Neutrophil (primary cell): ENCODE results near the gene CSGALNACT2.

Experiments used
- H3K27ac ChIP-seq: fragments of 200-600 bp; sonication (generic); 2 replicates; pipeline ENCODE4 v1.5.1; 2016; ENCODE audit warnings: mild to moderate bottlenecking, moderate library complexity
- H3K27me3 ChIP-seq: fragments of 200-600 bp; sonication (generic); 2 replicates; pipeline ENCODE4 v1.6.0; 2016; ENCODE audit warnings: mild to moderate bottlenecking
- H3K36me3 ChIP-seq: fragments of 200-600 bp; sonication (generic); 2 replicates; pipeline ENCODE4 v1.5.1; 2017
- H3K4me1 ChIP-seq, 2 experiments: fragments of 200-600 bp in 1 of 2; sonication (generic) in 1 of 2; 1 replicate in 1 of 2; 2 replicates in 1 of 2; pipeline versions ENCODE4 v1.5.1 to v1.6.1; 2013 to 2016; ENCODE audit warnings: low read depth in 1 of 2, low read length in 1 of 2, mild to moderate bottlenecking in 1 of 2, moderate library complexity in 1 of 2; ENCODE audit not compliant: control insufficient read depth in 1 of 2, insufficient read depth in 1 of 2
- H3K4me3 ChIP-seq, 2 experiments: fragments of 200-600 bp in 1 of 2; sonication (generic) in 1 of 2; 1 replicate in 1 of 2; 2 replicates in 1 of 2; pipeline ENCODE4 v1.5.1; 2013 to 2016; ENCODE audit warnings: low read depth in 1 of 2, low read length in 1 of 2, mild to moderate bottlenecking in 1 of 2, moderate library complexity in 1 of 2
- H3K9me3 ChIP-seq: fragments of 200-600 bp; sonication (generic); 2 replicates; pipeline ENCODE4 v1.5.1; 2016
- TF ChIP-seq, protein P1 (sequence below): fragments of 200-600 bp; sonication (generic); IDR thresholded peaks from 2 replicates; pipeline ENCODE4 v1.5.1; 2016; ENCODE audit warnings: antibody characterized with exemption

The CSGALNACT2 gene

DNA sequence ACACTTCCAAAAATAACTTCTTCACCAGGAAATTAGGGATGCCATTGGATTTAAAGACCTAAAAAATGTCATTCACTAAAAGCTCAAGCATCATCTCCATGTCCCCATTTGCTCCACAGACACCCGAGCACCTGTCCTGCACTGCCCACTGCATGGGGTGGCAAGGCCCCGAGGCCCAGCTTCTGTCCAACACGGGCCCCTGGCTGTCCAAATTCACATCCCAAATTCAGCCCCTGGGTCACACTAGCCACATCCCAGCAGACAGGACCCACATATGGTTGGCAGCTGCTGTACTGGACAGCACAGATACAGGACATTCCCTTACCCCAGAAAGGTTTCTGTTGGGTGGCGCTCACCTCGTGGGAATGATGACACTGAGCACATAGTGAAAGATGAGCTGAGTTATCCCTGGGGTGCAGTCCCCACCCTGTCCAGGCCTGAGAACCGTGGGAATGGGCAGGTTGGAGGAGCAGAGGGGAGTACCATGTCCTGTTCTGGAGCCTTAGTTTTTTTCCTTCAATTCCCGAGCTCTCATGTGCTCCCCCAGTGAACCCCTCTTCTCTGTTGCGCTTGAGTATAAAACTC is 55.3 kb downstream of the CSGALNACT2 start:
- no peak overlapping the region for H3K4me3 ChIP-seq
- H3K27ac ChIP-seq = no peak overlapping the region
- no peaks in the 10 kb centered on the region for H3K9me3 ChIP-seq
- H3K27me3 ChIP-seq = no peaks in the 10 kb centered on the region
- peaks cover 46% of the 10 kb centered on the region for H3K36me3 ChIP-seq
- peaks cover 5 to 6% of the 10 kb centered on the region in 2 experiments for H3K4me1 ChIP-seq
- TF ChIP-seq, protein P1, sequence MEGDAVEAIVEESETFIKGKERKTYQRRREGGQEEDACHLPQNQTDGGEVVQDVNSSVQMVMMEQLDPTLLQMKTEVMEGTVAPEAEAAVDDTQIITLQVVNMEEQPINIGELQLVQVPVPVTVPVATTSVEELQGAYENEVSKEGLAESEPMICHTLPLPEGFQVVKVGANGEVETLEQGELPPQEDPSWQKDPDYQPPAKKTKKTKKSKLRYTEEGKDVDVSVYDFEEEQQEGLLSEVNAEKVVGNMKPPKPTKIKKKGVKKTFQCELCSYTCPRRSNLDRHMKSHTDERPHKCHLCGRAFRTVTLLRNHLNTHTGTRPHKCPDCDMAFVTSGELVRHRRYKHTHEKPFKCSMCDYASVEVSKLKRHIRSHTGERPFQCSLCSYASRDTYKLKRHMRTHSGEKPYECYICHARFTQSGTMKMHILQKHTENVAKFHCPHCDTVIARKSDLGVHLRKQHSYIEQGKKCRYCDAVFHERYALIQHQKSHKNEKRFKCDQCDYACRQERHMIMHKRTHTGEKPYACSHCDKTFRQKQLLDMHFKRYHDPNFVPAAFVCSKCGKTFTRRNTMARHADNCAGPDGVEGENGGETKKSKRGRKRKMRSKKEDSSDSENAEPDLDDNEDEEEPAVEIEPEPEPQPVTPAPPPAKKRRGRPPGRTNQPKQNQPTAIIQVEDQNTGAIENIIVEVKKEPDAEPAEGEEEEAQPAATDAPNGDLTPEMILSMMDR = no peak

DNA sequence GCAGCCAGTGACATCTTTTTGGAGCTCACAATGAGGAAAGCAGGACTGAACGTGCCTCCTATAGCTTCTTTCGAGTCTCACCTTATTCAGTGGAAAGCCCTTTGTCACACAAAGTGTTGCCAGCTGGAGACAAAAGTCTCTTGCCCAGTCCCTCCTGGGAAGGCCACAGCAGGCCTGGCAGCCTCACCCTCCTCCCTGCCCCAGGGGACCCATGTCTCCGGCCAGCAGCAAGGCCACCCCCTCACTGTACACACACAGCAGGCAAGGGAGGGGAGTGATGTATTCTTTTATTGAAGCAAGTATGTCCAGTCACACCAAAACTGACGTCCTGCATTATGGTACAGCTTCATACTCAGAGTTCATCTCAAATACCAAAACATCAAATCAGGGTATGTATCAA is 56.0 kb downstream of the CSGALNACT2 start:
- H3K4me3 ChIP-seq = no peak overlapping the region
- no peak overlapping the region for H3K27ac ChIP-seq
- no peaks in the 10 kb centered on the region for H3K27me3 ChIP-seq
- H3K9me3 ChIP-seq = no peaks in the 10 kb centered on the region
- H3K36me3 ChIP-seq = peaks cover 53% of the 10 kb centered on the region
- TF ChIP-seq, protein P1 = no peak
- H3K4me1 ChIP-seq = peaks cover 0 to under 1% of the 10 kb centered on the region in 2 experiments

DNA sequence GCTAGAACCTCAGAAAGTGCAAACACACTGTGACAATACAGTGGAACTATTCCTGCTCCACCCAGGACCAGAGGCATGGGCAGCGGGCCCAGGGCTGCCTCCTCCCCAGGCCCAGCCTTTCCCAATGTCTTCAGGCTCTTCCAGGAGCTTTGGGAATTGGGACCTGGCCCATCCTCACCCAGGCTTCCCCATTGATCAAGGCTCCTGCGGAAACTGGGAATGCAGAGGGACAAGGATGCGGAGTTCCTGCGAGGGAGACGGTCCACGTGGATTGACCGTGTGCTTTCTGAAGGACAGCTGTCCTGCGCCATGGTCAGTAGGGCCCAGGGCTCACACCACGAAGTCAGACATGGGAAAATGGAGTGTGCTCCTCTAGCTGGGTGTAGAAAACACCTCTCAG is 56.6 kb downstream of the CSGALNACT2 start:
- no peak overlapping the region for H3K27ac ChIP-seq
- H3K36me3 ChIP-seq = peaks cover 59% of the 10 kb centered on the region
- TF ChIP-seq, protein P1 = no peak
- H3K4me3 ChIP-seq = no peak overlapping the region
- no peaks in the 10 kb centered on the region for H3K9me3 ChIP-seq
- no peaks in the 10 kb centered on the region for H3K4me1 ChIP-seq
- H3K27me3 ChIP-seq = no peaks in the 10 kb centered on the region

DNA sequence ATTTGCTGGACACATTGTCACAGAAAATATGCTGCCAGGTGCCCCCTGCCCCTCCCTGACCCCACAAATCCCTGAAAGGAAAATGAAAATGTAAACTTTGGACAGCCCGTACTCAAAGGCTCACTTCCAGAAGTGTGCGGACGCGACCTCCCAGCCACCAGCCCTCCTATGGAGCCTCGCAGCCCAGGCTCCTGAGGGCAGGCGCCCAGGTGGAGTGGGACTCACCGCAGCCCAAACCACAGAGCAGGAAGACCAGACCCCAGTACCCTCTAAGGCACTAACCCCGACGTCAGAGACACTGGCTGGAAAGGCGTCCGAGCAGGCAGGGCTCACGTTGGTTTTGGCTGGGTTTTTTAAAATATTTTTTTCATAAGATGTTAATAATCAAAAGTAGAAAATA is 57.3 kb downstream of the CSGALNACT2 start:
- H3K4me1 ChIP-seq = no peaks in the 10 kb centered on the region
- TF ChIP-seq, protein P1 = no peak
- peaks cover 64% of the 10 kb centered on the region for H3K36me3 ChIP-seq
- H3K4me3 ChIP-seq = no peak overlapping the region
- H3K27ac ChIP-seq = no peak overlapping the region
- H3K9me3 ChIP-seq = no peaks in the 10 kb centered on the region
- no peaks in the 10 kb centered on the region for H3K27me3 ChIP-seq

DNA sequence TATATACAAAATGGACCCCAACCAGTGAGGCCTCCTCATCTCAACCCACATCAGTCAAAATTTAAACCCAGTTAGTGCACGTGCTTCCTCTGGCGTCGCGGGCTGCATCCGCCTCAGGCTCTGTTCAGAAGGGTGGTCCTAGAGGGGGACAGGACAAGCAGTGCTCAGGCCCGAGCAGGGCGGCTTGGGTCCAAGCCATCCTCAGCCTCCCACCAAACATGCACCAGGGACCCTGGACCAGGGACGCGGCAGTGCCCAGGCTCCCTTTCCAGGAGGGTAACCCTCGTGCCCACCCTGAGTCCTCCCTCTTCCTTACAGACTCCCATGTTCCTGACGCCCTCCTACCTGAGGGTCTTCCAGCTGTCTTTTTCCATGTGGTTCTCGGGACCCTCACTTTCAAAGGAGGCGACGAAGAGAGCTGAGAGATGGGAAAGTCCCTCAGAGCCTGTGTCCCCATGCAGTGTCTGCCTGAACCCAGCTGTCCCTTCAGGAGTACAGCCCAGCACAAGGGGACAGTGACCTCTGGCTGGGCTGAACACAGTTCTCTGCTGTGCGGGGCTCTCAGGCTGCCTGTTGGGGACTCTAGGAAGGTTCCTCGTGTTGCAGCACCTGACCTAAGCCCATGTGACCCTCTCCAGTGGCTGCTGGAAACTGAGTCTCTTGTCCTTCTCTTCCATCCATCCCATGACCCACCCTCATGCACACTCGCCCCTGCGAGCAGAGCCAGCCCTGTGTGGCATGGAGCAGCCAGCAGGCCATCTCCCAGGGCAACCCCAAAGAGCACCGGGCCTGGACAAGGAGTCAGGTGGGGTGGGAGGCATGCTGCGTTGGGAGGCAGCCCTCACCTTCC is 58.1 kb downstream of the CSGALNACT2 start:
- Histone ChIP-seq H3K4me1 (peaks cover 2 to 3% of the 10 kb centered on the region in 2 experiments), H3K27ac (no peak overlapping the region), H3K4me3 (no peak overlapping the region), H3K36me3 (peaks cover 64% of the 10 kb centered on the region), H3K9me3 (no peaks in the 10 kb centered on the region), H3K27me3 (no peaks in the 10 kb centered on the region)
- TF ChIP-seq, protein P1 = no peak
